DND-41 (cell line): ENCODE results near the gene LFNG.

Experiments used
- CTCF ChIP-seq: IDR thresholded peaks from 2 replicates; pipeline ENCODE4 v1.5.1; 2012; ENCODE audit warnings: borderline replicate concordance, low read length, moderate library complexity, mild to moderate bottlenecking; ENCODE audit not compliant: poor library complexity, severe bottlenecking; ENCODE audit errors: extremely low read depth
- EZH2 ChIP-seq: IDR thresholded peaks from 3 replicates; pipeline ENCODE4 v1.6.1; 2012; ENCODE audit warnings: borderline replicate concordance, low read depth, mild to moderate bottlenecking, moderate library complexity, low read length, inconsistent platforms; ENCODE audit not compliant: severe bottlenecking

- no peak for TF ChIP-seq CTCF
- no peak for TF ChIP-seq EZH2
Measured at GRCh38 chr7:2520761-2521290, 1.3 kb downstream of the LFNG start.
